HG03097 (cell line): ENCODE data around the gene SH3BP4.

ENCODE experiments used
- ATAC-seq: cut with Tn5 transposase; IDR thresholded peaks from one replicate; pipeline ENCODE4 v1.9.1; 2021; ENCODE audit not compliant: unreplicated experiment, low FRiP score

The SH3BP4 gene

DNA sequence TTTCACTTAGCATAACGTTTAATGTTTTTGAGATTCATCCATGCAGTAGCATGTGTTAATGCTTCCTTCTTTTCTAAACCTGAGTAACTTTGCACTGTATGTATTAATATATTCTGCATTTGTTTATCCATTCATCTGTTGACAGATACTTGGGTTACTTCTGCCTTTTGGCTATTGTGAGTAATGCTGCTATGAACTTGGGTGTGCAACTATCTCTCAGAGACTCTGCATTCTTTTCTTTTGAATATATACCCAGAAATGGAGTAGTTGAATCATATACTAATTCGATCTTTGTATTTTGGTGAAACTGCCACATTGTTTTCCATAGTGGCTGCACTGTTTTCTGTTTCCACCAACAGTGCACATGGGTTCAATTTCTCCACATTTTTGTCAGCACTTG lies 128.3 kb downstream of the SH3BP4 start:
- ATAC-seq: no peak

DNA sequence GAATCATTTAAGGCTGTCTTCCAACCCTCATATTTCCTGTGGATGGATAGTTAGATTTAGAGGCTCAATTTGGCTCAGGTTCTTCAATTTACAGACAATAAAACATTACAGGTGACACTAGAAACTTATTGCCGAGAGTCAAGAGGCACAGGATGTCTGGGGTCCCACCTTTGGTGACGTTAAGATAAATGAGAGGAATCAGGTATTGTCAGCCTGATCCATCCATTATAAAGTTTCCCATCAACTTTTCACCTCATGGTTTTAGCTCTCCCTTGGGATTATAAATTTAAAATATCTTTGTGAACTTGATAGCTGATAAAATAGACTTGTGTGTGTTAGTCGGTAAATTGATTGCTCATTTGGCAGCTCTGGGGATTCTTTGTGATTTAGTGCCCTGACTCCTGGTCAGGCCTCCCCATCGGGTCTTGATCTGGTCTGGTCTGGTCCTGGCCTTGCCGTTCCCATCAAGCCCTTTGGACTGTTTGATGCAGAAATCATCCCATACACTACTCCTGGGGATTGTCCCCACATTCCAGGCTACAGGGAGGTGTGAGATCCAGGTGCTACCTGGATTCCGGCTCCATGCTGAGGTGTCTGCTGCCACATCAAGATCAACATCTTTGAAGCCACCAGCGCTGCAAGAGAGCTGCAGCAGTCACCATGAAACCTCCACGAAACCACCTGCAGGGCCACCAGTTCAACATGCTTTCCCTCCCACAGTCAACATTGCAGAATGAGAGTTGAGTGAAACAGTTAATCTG lies 130.9 kb downstream of the SH3BP4 start:
- ATAC-seq: no peak

DNA sequence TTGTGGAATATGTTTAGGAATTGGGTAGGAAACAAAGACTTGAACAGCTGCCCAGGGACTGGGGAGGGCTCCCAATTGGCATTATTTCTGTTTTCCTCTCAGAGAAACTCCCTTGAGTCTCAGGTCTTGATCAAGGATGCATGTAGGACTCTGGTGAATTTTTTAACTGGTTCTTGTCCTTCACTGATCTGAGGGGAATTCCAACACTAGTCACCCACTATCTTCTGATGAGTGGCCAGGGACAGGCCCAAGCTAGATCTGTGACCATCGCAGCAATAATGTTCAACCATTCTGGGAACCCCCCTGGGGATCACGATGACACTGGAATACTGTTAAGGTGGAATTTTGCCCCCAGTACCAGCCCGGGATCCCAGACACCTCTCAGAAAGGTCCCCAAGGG lies 132.0 kb downstream of the SH3BP4 start:
- no peak for ATAC-seq

GRCh38 chr2:235084424-235084823 lies 132.6 kb downstream of the SH3BP4 start:
- no peak for ATAC-seq

GRCh38 chr2:235085476-235085875 lies 133.7 kb downstream of the SH3BP4 start:
- no peak for ATAC-seq

- no peak for ATAC-seq
Measured at GRCh38 chr2:235086481-235087184, 134.8 kb downstream of the SH3BP4 start.

GRCh38 chr2:235087832-235088495 lies 136.1 kb downstream of the SH3BP4 start:
- ATAC-seq: no peak

- ATAC-seq: no peak
Measured at GRCh38 chr2:235088496-235088921, 136.7 kb downstream of the SH3BP4 start.

- ATAC-seq: no peak
Measured at GRCh38 chr2:235091421-235091820, 139.6 kb downstream of the SH3BP4 start.

GRCh38 chr2:235091983-235092382 lies 140.2 kb downstream of the SH3BP4 start:
- ATAC-seq: no peak

DNA sequence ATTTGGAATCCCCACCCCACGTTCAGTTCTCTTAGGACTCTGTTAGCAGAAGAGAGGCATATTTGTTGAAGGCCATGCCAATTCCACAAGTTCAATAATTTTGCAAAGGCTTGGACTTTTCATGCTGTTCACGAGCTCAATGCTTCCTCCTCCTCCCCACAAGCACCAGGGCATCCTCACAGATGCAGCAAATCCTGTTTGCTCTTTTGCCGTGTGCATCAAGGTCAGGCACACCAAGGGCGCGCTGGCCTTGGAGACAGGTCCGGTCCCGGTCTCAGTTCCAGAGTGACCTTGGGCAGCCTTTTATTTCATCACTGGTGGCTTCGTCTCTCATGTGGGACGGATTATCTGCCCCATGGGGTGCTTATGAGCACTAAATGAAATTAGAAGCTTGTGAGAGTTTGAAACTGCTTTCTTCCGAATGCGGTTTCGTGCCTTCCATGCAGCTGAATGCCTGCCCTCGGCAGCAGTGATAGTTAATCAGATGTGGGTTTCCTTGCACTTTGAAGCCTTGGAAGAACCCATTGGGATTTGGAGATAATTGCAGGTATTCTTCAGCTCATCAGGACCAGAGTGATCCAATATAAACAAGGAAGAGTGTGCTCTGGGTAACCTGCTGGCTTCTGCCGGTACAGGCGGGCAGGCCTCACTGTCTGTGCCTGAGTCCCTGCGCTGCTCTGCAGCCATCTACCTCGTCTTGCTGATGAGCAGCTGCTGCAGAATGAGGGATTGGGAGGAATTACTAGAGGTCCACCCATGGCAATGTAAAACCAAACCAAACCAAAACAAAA lies 140.8 kb downstream of the SH3BP4 start:
- no peak for ATAC-seq

DNA sequence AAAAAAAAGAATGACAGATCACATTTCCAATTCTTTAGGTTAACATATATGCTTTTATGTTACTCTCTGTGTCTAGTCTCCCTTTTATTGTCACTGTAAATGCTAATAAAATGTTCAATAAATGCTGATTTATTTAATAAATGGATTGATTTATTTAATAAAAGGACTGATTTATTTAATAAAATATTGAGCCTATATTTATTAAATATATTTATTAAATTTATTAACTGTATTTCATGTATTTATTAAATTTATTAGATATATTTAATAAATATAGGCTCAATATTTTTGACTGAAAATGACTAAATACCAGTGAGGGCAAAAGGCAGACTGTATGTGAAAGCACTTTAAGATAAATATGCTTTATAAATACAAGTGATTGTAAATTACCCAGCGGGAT lies 142.6 kb downstream of the SH3BP4 start:
- no peak for ATAC-seq

- no peak for ATAC-seq
Measured at GRCh38 chr2:235095569-235095968, 143.8 kb downstream of the SH3BP4 start.

GRCh38 chr2:235096447-235096846 lies 144.6 kb downstream of the SH3BP4 start:
- ATAC-seq: no peak

GRCh38 chr2:235097196-235097595 lies 145.4 kb downstream of the SH3BP4 start:
- no peak for ATAC-seq

DNA sequence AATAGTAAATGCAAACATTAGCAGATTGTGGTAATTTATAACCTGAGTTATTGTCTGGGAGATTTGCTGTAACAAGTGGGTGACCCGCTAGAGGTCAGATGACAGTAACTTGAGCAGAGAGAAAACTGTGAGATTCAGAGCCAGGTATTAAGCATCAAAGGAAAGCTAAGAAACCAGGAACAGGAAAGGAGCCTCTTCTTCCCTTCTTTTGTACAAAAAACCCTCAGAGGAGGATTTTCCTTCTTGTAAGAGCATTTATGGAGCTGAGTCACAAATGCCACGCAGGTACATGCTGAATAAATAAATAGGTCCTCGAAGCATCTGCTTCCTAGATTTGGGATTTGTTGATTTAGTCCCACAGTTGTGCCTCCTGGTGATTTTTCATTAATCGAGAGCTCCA lies 146.5 kb downstream of the SH3BP4 start:
- ATAC-seq: no peak

GRCh38 chr2:235098736-235099494 lies 147.1 kb downstream of the SH3BP4 start:
- no peak for ATAC-seq

GRCh38 chr2:235102896-235103295 lies 151.1 kb downstream of the SH3BP4 start:
- no peak for ATAC-seq
